ENCODE data around the gene GALNT2.

GALNT2 gene

DNA sequence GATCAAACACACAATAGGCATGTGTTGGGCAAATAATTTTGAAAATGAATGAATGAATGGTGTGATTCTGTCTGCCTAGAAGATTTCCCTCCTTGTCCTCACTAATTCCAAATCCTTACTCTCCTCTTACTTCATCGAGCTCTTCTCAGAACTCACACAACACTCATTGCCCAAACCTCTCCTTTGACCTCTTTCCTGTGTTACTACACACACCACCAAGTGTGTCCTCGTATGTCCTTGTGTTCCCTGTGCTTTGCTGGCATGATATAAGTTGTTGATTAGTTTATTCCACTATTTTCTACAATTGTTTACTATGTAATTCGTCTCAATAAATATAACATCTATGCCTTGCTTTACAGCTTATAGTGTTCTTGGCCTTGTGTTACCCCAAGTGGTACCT is 41.4 kb upstream of the GALNT2 start:
- H3K27ac ChIP-seq (ENCODE audit: low read length) = no peak overlapping the region
- H3K4me1 ChIP-seq (ENCODE audit: insufficient read depth, low read length) = peaks cover 10% of the 10 kb centered on the region
- no peak overlapping the region for H3K9ac ChIP-seq (ENCODE audit: low read depth, low read length)
- no peak overlapping the region for H3K4me3 ChIP-seq (ENCODE audit: low read depth in 1 of 2, low read length in 2 of 2)
- TF ChIP-seq, protein P1, sequence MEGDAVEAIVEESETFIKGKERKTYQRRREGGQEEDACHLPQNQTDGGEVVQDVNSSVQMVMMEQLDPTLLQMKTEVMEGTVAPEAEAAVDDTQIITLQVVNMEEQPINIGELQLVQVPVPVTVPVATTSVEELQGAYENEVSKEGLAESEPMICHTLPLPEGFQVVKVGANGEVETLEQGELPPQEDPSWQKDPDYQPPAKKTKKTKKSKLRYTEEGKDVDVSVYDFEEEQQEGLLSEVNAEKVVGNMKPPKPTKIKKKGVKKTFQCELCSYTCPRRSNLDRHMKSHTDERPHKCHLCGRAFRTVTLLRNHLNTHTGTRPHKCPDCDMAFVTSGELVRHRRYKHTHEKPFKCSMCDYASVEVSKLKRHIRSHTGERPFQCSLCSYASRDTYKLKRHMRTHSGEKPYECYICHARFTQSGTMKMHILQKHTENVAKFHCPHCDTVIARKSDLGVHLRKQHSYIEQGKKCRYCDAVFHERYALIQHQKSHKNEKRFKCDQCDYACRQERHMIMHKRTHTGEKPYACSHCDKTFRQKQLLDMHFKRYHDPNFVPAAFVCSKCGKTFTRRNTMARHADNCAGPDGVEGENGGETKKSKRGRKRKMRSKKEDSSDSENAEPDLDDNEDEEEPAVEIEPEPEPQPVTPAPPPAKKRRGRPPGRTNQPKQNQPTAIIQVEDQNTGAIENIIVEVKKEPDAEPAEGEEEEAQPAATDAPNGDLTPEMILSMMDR (IDR thresholded peaks at IDR 0.05; ENCODE audit: borderline replicate concordance, extremely low read depth, low read length, poor library complexity, severe bottlenecking) = no peak
- no peak for TF ChIP-seq EZH2 (IDR thresholded peaks at IDR 0.05; ENCODE audit: borderline replicate concordance, low read depth, low read length, severe bottlenecking)
- no peak for ATAC-seq (ENCODE audit: insufficient read depth, low read depth)
- H3K79me2 ChIP-seq (ENCODE audit: insufficient read depth, low read length) = no peaks in the 10 kb centered on the region
- H3K4me2 ChIP-seq (ENCODE audit: insufficient read depth, low read length) = no peak overlapping the region
- H3K27me3 ChIP-seq (ENCODE audit: insufficient read depth, low read length, poor library complexity) = no peaks in the 10 kb centered on the region
- H3K36me3 ChIP-seq (ENCODE audit: insufficient read depth, low read length) = no peaks in the 10 kb centered on the region
- no peak for DNase-seq
- H2AFZ ChIP-seq (ENCODE audit: low read depth, low read length) = no peak overlapping the region
- no peaks in the 10 kb centered on the region for H4K20me1 ChIP-seq (ENCODE audit: insufficient read depth, low read length)
- peaks cover 2% of the 10 kb centered on the region for H3K9me3 ChIP-seq (ENCODE audit: insufficient read depth, low read length, severe bottlenecking)

GRCh38 chr1:230026139-230026538 is 40.9 kb upstream of the GALNT2 start:
- no peak overlapping the region for H3K4me3 ChIP-seq (ENCODE audit: low read depth in 1 of 2, low read length in 2 of 2)
- H3K79me2 ChIP-seq (ENCODE audit: insufficient read depth, low read length) = no peaks in the 10 kb centered on the region
- H3K9me3 ChIP-seq (ENCODE audit: insufficient read depth, low read length, severe bottlenecking) = peaks cover 2% of the 10 kb centered on the region
- H2AFZ ChIP-seq (ENCODE audit: low read depth, low read length) = no peak overlapping the region
- H3K27me3 ChIP-seq (ENCODE audit: insufficient read depth, low read length, poor library complexity) = no peaks in the 10 kb centered on the region
- H3K9ac ChIP-seq (ENCODE audit: low read depth, low read length) = no peak overlapping the region
- no peak overlapping the region for H3K27ac ChIP-seq (ENCODE audit: low read length)
- TF ChIP-seq EZH2 (IDR thresholded peaks at IDR 0.05; ENCODE audit: borderline replicate concordance, low read depth, low read length, severe bottlenecking) = no peak
- TF ChIP-seq, protein P1 (IDR thresholded peaks at IDR 0.05; ENCODE audit: borderline replicate concordance, extremely low read depth, low read length, poor library complexity, severe bottlenecking) = no peak
- DNase-seq = no peak
- H3K36me3 ChIP-seq (ENCODE audit: insufficient read depth, low read length) = no peaks in the 10 kb centered on the region
- no peaks in the 10 kb centered on the region for H4K20me1 ChIP-seq (ENCODE audit: insufficient read depth, low read length)
- peaks cover 10% of the 10 kb centered on the region for H3K4me1 ChIP-seq (ENCODE audit: insufficient read depth, low read length)
- no peak overlapping the region for H3K4me2 ChIP-seq (ENCODE audit: insufficient read depth, low read length)
- ATAC-seq (ENCODE audit: insufficient read depth, low read depth) = no peak

DNA sequence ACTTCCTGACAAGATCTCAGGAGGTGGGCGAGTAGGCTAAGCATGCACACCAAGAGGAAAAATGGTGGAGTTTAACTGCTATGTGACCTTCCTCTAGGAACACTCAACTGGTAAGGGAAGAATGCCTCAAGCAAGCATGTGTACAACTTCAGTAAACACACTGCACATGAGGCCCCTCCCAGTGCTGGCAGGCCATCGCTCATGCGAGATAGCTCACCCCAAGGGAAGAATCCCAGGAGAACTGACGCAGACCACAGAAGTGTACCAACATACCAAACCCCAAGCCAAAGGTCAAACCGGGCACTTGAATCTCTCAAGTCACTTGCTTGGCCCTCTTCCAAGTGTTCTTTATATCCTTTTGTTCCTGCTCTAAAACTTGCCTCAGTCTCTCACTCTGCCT is 40.5 kb upstream of the GALNT2 start:
- no peak overlapping the region for H2AFZ ChIP-seq (ENCODE audit: low read depth, low read length)
- H3K9me3 ChIP-seq (ENCODE audit: insufficient read depth, low read length, severe bottlenecking) = peaks cover 2% of the 10 kb centered on the region
- H3K9ac ChIP-seq (ENCODE audit: low read depth, low read length) = no peak overlapping the region
- DNase-seq (no peak), ATAC-seq (ENCODE audit: insufficient read depth, low read depth) (no peak)
- TF ChIP-seq, protein P1 (IDR thresholded peaks at IDR 0.05; ENCODE audit: borderline replicate concordance, extremely low read depth, low read length, poor library complexity, severe bottlenecking) = no peak
- no peak for TF ChIP-seq EZH2 (IDR thresholded peaks at IDR 0.05; ENCODE audit: borderline replicate concordance, low read depth, low read length, severe bottlenecking)
- no peaks in the 10 kb centered on the region for H3K27me3 ChIP-seq (ENCODE audit: insufficient read depth, low read length, poor library complexity)
- H3K79me2 ChIP-seq (ENCODE audit: insufficient read depth, low read length) = no peaks in the 10 kb centered on the region
- H3K4me1 ChIP-seq (ENCODE audit: insufficient read depth, low read length) = peaks cover 10% of the 10 kb centered on the region
- H3K36me3 ChIP-seq (ENCODE audit: insufficient read depth, low read length) = no peaks in the 10 kb centered on the region
- H3K4me3 ChIP-seq (ENCODE audit: low read depth in 1 of 2, low read length in 2 of 2) = no peak overlapping the region
- no peak overlapping the region for H3K27ac ChIP-seq (ENCODE audit: low read length)
- H4K20me1 ChIP-seq (ENCODE audit: insufficient read depth, low read length) = no peaks in the 10 kb centered on the region
- no peak overlapping the region for H3K4me2 ChIP-seq (ENCODE audit: insufficient read depth, low read length)

All from DND-41 (cell line).